Measurements from ENCODE around the gene NAB2. TPM values are rescaled to one million over a fixed set of nuclear protein-coding genes. Genes with fewer than 3 reads are reported as not detected.

Gene NAB2
- total RNA-seq, 1 donor from 2014 or later: 76.7 TPM

DNA sequence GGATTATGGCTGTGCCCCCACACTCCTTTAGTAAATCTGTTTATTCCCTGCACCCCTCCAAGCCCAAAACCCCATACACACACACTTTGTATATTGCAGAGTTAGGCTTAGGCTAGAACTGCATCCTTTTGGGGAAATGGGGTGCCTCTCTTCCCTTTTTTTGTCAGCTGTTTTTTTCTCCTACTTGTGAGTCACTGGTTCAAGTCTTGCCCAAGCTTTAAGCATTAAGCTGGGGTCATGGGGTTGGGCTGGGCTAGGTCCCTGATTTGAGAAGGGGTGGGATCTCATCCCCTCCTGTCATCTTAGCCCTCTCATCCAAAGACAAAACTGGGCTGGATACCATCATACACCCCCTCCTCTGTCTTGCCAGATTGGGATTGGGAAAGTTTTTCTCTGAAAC, 41.0 kb downstream of the NAB2 start:
- no peak for DNase-seq (ENCODE audit: low read depth)

GRCh38 chr12:57130941-57131340, 42.0 kb downstream of the NAB2 start:
- no peak for DNase-seq (ENCODE audit: low read depth)

GRCh38 chr12:57131896-57132744, 43.2 kb downstream of the NAB2 start:
- no peak for DNase-seq (ENCODE audit: low read depth)

- peak; percentile 59 for DNase-seq (ENCODE audit: low read depth)
Measured at GRCh38 chr12:57133013-57133569, 44.2 kb downstream of the NAB2 start.

GRCh38 chr12:57133916-57134315, 45.0 kb downstream of the NAB2 start:
- DNase-seq (ENCODE audit: low read depth): no peak

GRCh38 chr12:57134949-57135348, 46.0 kb downstream of the NAB2 start:
- DNase-seq (ENCODE audit: low read depth): no peak

- DNase-seq (ENCODE audit: low read depth): peak; percentile 71
Measured at GRCh38 chr12:57135527-57136326, 46.8 kb downstream of the NAB2 start.

- DNase-seq (ENCODE audit: low read depth): peak; percentile 88
Measured at GRCh38 chr12:57138526-57139272, 49.8 kb downstream of the NAB2 start.

DNA sequence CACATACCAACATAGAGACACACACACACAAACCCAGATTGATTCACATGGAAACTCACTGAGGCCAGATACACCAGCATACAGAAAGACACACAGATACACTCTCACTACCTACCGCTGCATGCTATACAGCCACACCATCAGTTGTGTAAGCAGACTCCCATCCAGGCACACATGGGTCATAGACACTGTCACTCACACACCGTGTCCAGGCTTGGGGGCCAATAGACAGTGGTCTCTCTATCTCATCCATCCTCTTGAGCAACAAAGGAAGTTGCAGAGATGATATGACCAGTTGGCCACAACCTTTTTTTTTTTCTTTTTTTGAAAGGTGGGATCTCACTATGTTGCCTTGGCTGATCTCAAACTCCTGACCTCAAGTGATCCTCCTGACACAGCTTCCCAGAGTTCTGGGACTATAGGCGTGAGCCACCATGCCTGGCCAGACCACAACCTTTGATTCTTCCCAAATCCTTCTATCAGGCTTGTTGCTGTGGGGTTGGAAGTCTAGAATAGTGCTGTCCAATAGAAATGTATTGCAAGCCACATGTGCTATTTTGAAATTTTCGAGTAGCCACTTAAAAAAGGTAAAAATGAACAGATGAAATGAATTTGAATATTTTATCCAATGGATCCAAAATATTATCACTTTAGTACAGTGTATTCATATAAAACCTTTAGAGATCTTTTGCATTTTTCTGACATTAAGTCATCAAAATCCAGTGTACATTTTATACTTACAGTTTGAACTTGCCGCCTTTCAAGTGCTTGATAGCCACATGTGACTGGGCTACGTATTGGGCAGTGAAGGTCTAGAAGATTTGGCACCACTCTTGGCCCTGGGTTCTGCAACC, 51.1 kb downstream of the NAB2 start:
- no peak for DNase-seq (ENCODE audit: low read depth)

- no peak for DNase-seq (ENCODE audit: low read depth)
Measured at GRCh38 chr12:57141249-57141648, 52.3 kb downstream of the NAB2 start.

GRCh38 chr12:57142121-57142520, 53.2 kb downstream of the NAB2 start:
- DNase-seq (ENCODE audit: low read depth): no peak

DNA sequence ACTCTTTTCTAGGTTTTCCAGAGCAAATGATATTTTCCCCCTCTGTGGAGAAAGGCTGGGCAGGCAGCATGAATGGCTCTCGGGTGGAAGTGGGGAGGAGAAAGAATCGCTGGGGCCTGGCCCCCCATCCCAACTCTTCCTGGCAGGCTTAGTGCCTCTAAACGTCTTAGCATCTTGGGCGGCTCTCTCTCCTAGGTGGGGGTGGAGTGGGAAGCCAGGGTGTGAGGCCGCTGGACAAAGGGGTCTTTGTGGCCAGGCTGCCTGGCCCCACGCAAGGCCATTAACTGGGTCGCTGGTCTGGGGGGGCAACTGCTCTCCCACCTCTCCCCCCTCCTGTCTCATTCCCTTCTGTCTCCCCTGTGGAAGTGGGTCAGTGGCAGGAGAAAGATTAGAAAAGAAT, 53.8 kb downstream of the NAB2 start:
- DNase-seq (ENCODE audit: low read depth): no peak

DNA sequence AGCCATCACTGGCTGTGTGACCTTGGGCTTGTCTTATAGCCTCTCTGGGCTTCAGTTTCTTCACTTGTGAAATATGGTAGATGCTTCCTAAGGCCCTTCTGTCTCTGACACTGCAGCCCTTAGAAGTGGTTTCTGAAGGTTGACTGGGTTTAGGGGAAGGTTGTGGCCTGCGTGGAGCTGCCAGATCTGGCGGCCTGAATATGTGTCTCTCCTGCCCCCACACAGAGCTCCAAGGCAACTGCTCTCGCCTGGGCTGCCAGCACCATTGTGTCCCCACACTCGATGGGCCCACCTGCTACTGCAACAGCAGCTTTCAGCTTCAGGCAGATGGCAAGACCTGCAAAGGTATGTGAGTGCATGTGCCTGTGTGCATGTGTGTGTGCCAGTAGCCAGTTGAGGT, 54.5 kb downstream of the NAB2 start:
- no peak for DNase-seq (ENCODE audit: low read depth)

Other genes starting within 250 kb of the NAB2 start
- gene SDR9C7, start 154.7 kb upstream of the NAB2 start, total RNA-seq: 0.16 TPM in 1 of 2 replicates, not detected in the other
- gene RDH16, start 131.5 kb upstream of the NAB2 start, total RNA-seq: 0.10 and 0.13 TPM in 2 replicates
- gene ZBTB39, start 82.6 kb upstream of the NAB2 start, total RNA-seq: 3.9 and 4.0 TPM in 2 replicates
- gene TAC3, start 72.6 kb upstream of the NAB2 start, total RNA-seq: not detected in 2 replicates
- not detected in 2 replicates for gene MYO1A, start 39.0 kb upstream of the NAB2 start, total RNA-seq
- 9.9 and 19.1 TPM in 2 replicates for gene NEMP1, start 10.3 kb upstream of the NAB2 start, total RNA-seq
- 51.1 and 59.4 TPM in 2 replicates for gene STAT6, start 22.2 kb downstream of the NAB2 start, total RNA-seq
- gene LRP1, start 39.4 kb downstream of the NAB2 start, total RNA-seq: 40.0 and 53.8 TPM in 2 replicates
- not detected in 2 replicates for gene LRP1-AS, start 58.5 kb downstream of the NAB2 start, total RNA-seq
- gene NXPH4, start 127.7 kb downstream of the NAB2 start, total RNA-seq: 2.4 and 4.3 TPM in 2 replicates
- gene SHMT2, start 140.6 kb downstream of the NAB2 start, total RNA-seq: 147 and 153 TPM in 2 replicates
- 594 and 728 TPM in 2 replicates for gene STAC3, start 162.1 kb downstream of the NAB2 start, total RNA-seq